H1 (cell line): ENCODE data around the gene KIT. TPM values are rescaled to one million over a fixed set of nuclear protein-coding genes. Genes with fewer than 3 reads are reported as not detected.

Source experiments
- CTCF ChIA-PET: fragments of 300-600 bp; sonication (Branson Sonifier 250); formaldehyde crosslinking; loops from one replicate; lab custom pipeline; 2021; ENCODE audit not compliant: partially characterized antibody; lab: Charles Lee
- POLR2A ChIA-PET: fragments of 300-600 bp; sonication (Branson Sonifier 250); formaldehyde crosslinking; loops from one replicate; lab custom pipeline; 2021; ENCODE audit warnings: inconsistent platforms; ENCODE audit not compliant: partially characterized antibody; lab: Charles Lee
- DNase-seq, 2 experiments: peaks; one replicate each; pipeline versions ENCODE4 v3.0.0 to v3.0.0-alpha.2; 2010 to 2022; ENCODE audit warnings: low spot score in 2 of 2, low read depth in 1 of 2, mixed read lengths in 1 of 2
- FAIRE-seq: peaks from 2 replicates; lab custom pipeline; 2011; peaks lifted over from hg19 to GRCh38; lab: Jason Lieb, UNC
- H2AFZ ChIP-seq: 2 replicates; pipeline ENCODE4 v1.8.1; 2012; ENCODE audit warnings: low read length, inconsistent platforms
- H2AK5ac ChIP-seq: 2 replicates; pipeline ENCODE4 v1.6.1; 2013; ENCODE audit warnings: low read depth, low read length
- H2BK120ac ChIP-seq: replicated peaks from 2 replicates; pipeline ENCODE3; 2013; ENCODE audit warnings: low read depth, low read length, inconsistent platforms
- H2BK12ac ChIP-seq: 2 replicates; pipeline ENCODE4 v1.6.1; 2013; ENCODE audit warnings: low read depth, low read length
- H2BK15ac ChIP-seq: 2 replicates; pipeline ENCODE4 v1.6.1; 2013; ENCODE audit warnings: low read length
- H2BK20ac ChIP-seq: 2 replicates; pipeline ENCODE4 v1.6.1; 2013; ENCODE audit warnings: low read length
- H2BK5ac ChIP-seq: 2 replicates; pipeline ENCODE4 v1.6.1; 2013; ENCODE audit warnings: low read depth, low read length
- H3K14ac ChIP-seq: 2 replicates; pipeline ENCODE4 v1.6.1; 2013; ENCODE audit warnings: inconsistent platforms; ENCODE audit not compliant: insufficient read length
- H3K18ac ChIP-seq: 2 replicates; pipeline ENCODE4 v1.6.1; 2013; ENCODE audit warnings: low read length; ENCODE audit errors: extremely low read depth
- H3K23ac ChIP-seq: 2 replicates; pipeline ENCODE4 v1.6.1; 2013; ENCODE audit warnings: inconsistent platforms; ENCODE audit not compliant: insufficient read length
- H3K23me2 ChIP-seq: 2 replicates; pipeline ENCODE4 v1.6.1; 2013; ENCODE audit warnings: low read depth, low read length
- H3K27ac ChIP-seq: 2 replicates; pipeline ENCODE4 v1.6.1; 2011; ENCODE audit warnings: low read depth, low read length, inconsistent platforms
- H3K27me3 ChIP-seq, 4 experiments: replicated peaks in 1 of 4; 1 replicate in 1 of 4; 2 replicates in 3 of 4; pipeline versions ENCODE4 v1.6.1 to v1.8.1; 2011 to 2013; ENCODE audit warnings: low read length in 3 of 4, mild to moderate bottlenecking in 3 of 4, inconsistent platforms in 2 of 4, mixed read lengths in 2 of 4, moderate library complexity in 1 of 4; ENCODE audit not compliant: control insufficient read depth in 3 of 4, insufficient read depth in 3 of 4; ENCODE audit errors: extremely low read depth in 1 of 4
- H3K36me3 ChIP-seq, 4 experiments: 2 replicates each; pipeline versions ENCODE4 v1.6.1 to v1.8.1; 2011 to 2013; ENCODE audit warnings: mild to moderate bottlenecking in 4 of 4, low read length in 3 of 4, moderate library complexity in 2 of 4, control low read depth in 1 of 4, inconsistent platforms in 1 of 4; ENCODE audit not compliant: insufficient read depth in 4 of 4, control insufficient read depth in 2 of 4
- H3K4ac ChIP-seq: replicated peaks from 2 replicates; pipeline ENCODE3; 2013; ENCODE audit warnings: low read length, low read depth, mixed read lengths, inconsistent platforms; ENCODE audit not compliant: insufficient read length
- H3K4me1 ChIP-seq, 4 experiments: replicated peaks in 1 of 4; 1 replicate in 1 of 4; 2 replicates in 3 of 4; pipeline versions ENCODE4 v1.6.1 to v1.8.1; 2011 to 2013; ENCODE audit warnings: low read length in 3 of 4, inconsistent platforms in 2 of 4, mixed read lengths in 1 of 4; ENCODE audit not compliant: insufficient read depth in 4 of 4, control insufficient read depth in 3 of 4
- H3K4me2 ChIP-seq, 2 experiments: 2 replicates each; pipeline versions ENCODE4 v1.6.1 to v1.8.1; 2011 to 2013; ENCODE audit warnings: low read depth in 2 of 2, low read length in 2 of 2, control low read depth in 1 of 2, inconsistent platforms in 1 of 2, mild to moderate bottlenecking in 1 of 2; ENCODE audit not compliant: insufficient read depth in 1 of 2
- H3K4me3 ChIP-seq, 4 experiments: fragments of 200-600, 300-600 bp in 1 of 4; sonication (generic), shearing (Covaris generic), sonication (Bioruptor Twin) in 1 of 4; 2 replicates each; pipeline versions ENCODE4 v1.5.1 to v1.8.1; 2011 to 2016; ENCODE audit warnings: low read length in 4 of 4, low read depth in 3 of 4, control low read depth in 2 of 4, inconsistent platforms in 2 of 4, mild to moderate bottlenecking in 2 of 4, mixed read lengths in 1 of 4, moderate library complexity in 1 of 4; ENCODE audit not compliant: insufficient read depth in 2 of 4; ENCODE audit errors: extremely low read depth in 1 of 4
- H3K56ac ChIP-seq: replicated peaks from 2 replicates; pipeline ENCODE3; 2013; ENCODE audit warnings: low read depth, mild to moderate bottlenecking, mixed read lengths, low read length, inconsistent platforms; ENCODE audit not compliant: insufficient read length
- H3K79me1 ChIP-seq: 2 replicates; pipeline ENCODE4 v1.6.1; 2013; ENCODE audit warnings: low read depth, low read length, control low read depth
- H3K79me2 ChIP-seq, 2 experiments: 2 replicates each; pipeline versions ENCODE4 v1.6.1 to v1.8.1; 2012 to 2013; ENCODE audit warnings: low read length in 2 of 2, mild to moderate bottlenecking in 2 of 2, inconsistent platforms in 1 of 2; ENCODE audit not compliant: insufficient read depth in 2 of 2, control insufficient read depth in 1 of 2
- H3K9ac ChIP-seq, 4 experiments: replicated peaks in 1 of 4; 1 replicate in 1 of 4; 2 replicates in 3 of 4; pipeline versions ENCODE4 v1.6.1 to v1.8.1; 2011 to 2013; ENCODE audit warnings: low read depth in 3 of 4, low read length in 3 of 4, control low read depth in 2 of 4, mild to moderate bottlenecking in 2 of 4, moderate library complexity in 2 of 4, inconsistent platforms in 1 of 4; ENCODE audit errors: extremely low read depth in 1 of 4
- H3K9me3 ChIP-seq, 2 experiments: 2 replicates each; pipeline versions ENCODE4 v1.6.1 to v1.8.1; 2012 to 2013; ENCODE audit warnings: mild to moderate bottlenecking in 2 of 2, moderate library complexity in 2 of 2, control low read depth in 1 of 2, inconsistent platforms in 1 of 2, low read depth in 1 of 2, low read length in 1 of 2, mixed read lengths in 1 of 2; ENCODE audit not compliant: insufficient read depth in 2 of 2
- H4K20me1 ChIP-seq, 2 experiments: replicated peaks in 1 of 2; 2 replicates each; pipeline versions ENCODE3 to v1.8.1; 2011 to 2013; ENCODE audit warnings: inconsistent platforms in 2 of 2, low read length in 2 of 2, mild to moderate bottlenecking in 1 of 2; ENCODE audit not compliant: insufficient read depth in 2 of 2, control insufficient read depth in 1 of 2
- H4K5ac ChIP-seq: 2 replicates; pipeline ENCODE4 v1.6.1; 2013; ENCODE audit warnings: low read length, low read depth, mixed read lengths, inconsistent platforms; ENCODE audit not compliant: insufficient read length
- H4K8ac ChIP-seq: 2 replicates; pipeline ENCODE4 v1.8.0; 2013; ENCODE audit warnings: mild to moderate bottlenecking, moderate library complexity, low read length, inconsistent platforms; ENCODE audit not compliant: insufficient read depth; ENCODE audit errors: extremely low read depth
- H4K91ac ChIP-seq: replicated peaks from 2 replicates; pipeline ENCODE3; 2013; ENCODE audit warnings: low read length, mixed read lengths, inconsistent platforms; ENCODE audit not compliant: insufficient read length
- CHD2 ChIP-seq: IDR thresholded peaks from 2 replicates; pipeline ENCODE4 v1.6.1; 2012; ENCODE audit warnings: low read length, improper control_type of control experiment
- GABPA ChIP-seq: IDR thresholded peaks from 2 replicates; pipeline ENCODE4 v1.6.1; 2011; ENCODE audit warnings: mild to moderate bottlenecking, low read length, moderate library complexity, borderline replicate concordance; ENCODE audit not compliant: insufficient read depth
- GTF2F1 ChIP-seq: IDR thresholded peaks from 2 replicates; pipeline ENCODE4 v1.6.1; 2012; ENCODE audit warnings: low read depth, low read length, improper control_type of control experiment, borderline replicate concordance
- KDM5A ChIP-seq: fragments of 200-600 bp; IDR thresholded peaks from 2 replicates; pipeline ENCODE4 v1.7.1; 2012; ENCODE audit warnings: mild to moderate bottlenecking, low read length, inconsistent platforms, mixed read lengths
- MAFK ChIP-seq: IDR thresholded peaks from 2 replicates; pipeline ENCODE4 v1.6.1; 2012; ENCODE audit warnings: low read depth, mild to moderate bottlenecking, improper control_type of control experiment, low read length
- SUZ12 ChIP-seq: fragments of 200-600 bp; sonication (generic); IDR thresholded peaks from 2 replicates; pipeline ENCODE4 v1.6.1; 2012; ENCODE audit warnings: mild to moderate bottlenecking, inconsistent platforms, low read length, moderate library complexity, mixed read lengths
- TAF1 ChIP-seq: IDR thresholded peaks from 2 replicates; pipeline ENCODE4 v1.6.1; 2011; ENCODE audit warnings: mild to moderate bottlenecking, low read depth, low read length
- TAF7 ChIP-seq: optimal IDR thresholded peaks from 2 replicates; pipeline ENCODE3; 2011; ENCODE audit warnings: low read depth, mild to moderate bottlenecking, inconsistent platforms, low read length, moderate library complexity, borderline replicate concordance
- YY1 ChIP-seq: IDR thresholded peaks from 2 replicates; pipeline ENCODE4 v1.6.1; 2011; ENCODE audit warnings: low read depth, mild to moderate bottlenecking, low read length
- WGBS, 2 experiments: shearing (Covaris generic) in 1 of 2; methylation state at CpG; one replicate each; pipeline versions ENCODE4 v1.1.6 to v1.1.7; 2013 to 2015; ENCODE audit warnings: low lambda C conversion rate in 2 of 2, mixed read lengths in 2 of 2, inconsistent platforms in 1 of 2, low coverage in 1 of 2, missing lambda C conversion rate in 1 of 2; ENCODE audit not compliant: insufficient replicate concordance in 2 of 2, insufficient coverage in 1 of 2, insufficient read length in 1 of 2; ENCODE audit errors: extremely low coverage in 1 of 2, missing lambda C conversion rate in 1 of 2; 5-methylcytosine and 5-hydroxymethylcytosine counted together
- polyA plus RNA-seq, 7 experiments: library from polyadenylated mRNA; depleted of rRNA in 3 of 7; stranded (reverse) in 5 of 7; unstranded in 2 of 7; fragments of >200 nt in 5 of 7; fragments of 200-250 nt in 2 of 7; gene quantifications; 1 replicate in 5 of 7; 2 replicates in 1 of 7; 4 replicates in 1 of 7; pipeline versions ENCODE4 v1.2.1 to v1.2.3, GENCODE V29; 2011 to 2013; ENCODE audit warnings: missing spikeins in 2 of 7, mixed read lengths in 2 of 7
- total RNA-seq: library from RNA; stranded (reverse); fragmentation: NEBNext Ultra II Directional; extraction: Animal tissue kit (Norgen Biotek cat#: 25700); gene quantifications from 2 replicates; pipeline ENCODE4 v1.2.1, GENCODE V29; 2021
- TF ChIP-seq, protein P1 (sequence below), 3 experiments: IDR thresholded peaks; 1 replicate in 2 of 3; 2 replicates in 1 of 3; pipeline versions ENCODE4 v1.5.1 to v1.6.1; 2011; ENCODE audit warnings: low read length in 3 of 3, mild to moderate bottlenecking in 3 of 3, inconsistent platforms in 2 of 3, low read depth in 1 of 3, moderate library complexity in 1 of 3; ENCODE audit not compliant: insufficient read depth in 1 of 3; ENCODE audit errors: control extremely low read depth in 1 of 3

The KIT gene
- total and polyA plus RNA-seq, 2 of the 8 experiments (the other 6 are each of a cell fraction or from before 2014, with no cell fraction given): 14.4 to 24.8 TPM

DNA sequence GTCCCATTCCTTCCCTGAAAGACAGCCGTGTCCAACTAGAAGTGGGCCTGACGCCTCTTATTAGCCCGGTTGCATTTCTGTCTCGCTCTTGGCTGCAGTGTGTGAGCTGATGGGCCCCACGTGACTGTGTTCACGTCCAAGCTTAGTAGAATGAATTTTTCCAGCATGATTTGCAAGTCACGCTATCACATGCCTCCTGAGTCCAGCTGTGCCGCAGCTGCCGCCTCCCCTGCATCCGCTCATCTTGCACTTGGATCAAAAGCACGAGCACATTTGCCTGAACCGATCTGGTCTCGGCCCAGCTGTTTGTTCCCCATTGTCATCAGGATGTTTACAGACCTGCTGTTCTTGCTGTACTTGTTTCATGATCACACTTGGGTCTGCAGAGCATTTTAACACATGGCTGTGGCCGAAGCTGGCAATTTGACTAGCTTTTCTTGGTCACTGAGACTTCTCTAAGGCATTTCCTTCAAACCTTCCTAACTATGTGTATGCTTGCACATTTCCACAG lies 126.5 kb downstream of the KIT start:
- no peak overlapping the region for H2BK5ac ChIP-seq
- H3K18ac ChIP-seq: no peak overlapping the region
- H3K4ac ChIP-seq: no peak overlapping the region
- H3K9ac ChIP-seq: no peak overlapping the region
- no peak overlapping the region for H3K14ac ChIP-seq
- TF ChIP-seq SUZ12 (no peak), TAF7 (no peak), GTF2F1 (no peak), MAFK (no peak), CHD2 (no peak), TAF1 (no peak), YY1 (no peak), GABPA (no peak), KDM5A (no peak)
- TF ChIP-seq, protein P1, sequence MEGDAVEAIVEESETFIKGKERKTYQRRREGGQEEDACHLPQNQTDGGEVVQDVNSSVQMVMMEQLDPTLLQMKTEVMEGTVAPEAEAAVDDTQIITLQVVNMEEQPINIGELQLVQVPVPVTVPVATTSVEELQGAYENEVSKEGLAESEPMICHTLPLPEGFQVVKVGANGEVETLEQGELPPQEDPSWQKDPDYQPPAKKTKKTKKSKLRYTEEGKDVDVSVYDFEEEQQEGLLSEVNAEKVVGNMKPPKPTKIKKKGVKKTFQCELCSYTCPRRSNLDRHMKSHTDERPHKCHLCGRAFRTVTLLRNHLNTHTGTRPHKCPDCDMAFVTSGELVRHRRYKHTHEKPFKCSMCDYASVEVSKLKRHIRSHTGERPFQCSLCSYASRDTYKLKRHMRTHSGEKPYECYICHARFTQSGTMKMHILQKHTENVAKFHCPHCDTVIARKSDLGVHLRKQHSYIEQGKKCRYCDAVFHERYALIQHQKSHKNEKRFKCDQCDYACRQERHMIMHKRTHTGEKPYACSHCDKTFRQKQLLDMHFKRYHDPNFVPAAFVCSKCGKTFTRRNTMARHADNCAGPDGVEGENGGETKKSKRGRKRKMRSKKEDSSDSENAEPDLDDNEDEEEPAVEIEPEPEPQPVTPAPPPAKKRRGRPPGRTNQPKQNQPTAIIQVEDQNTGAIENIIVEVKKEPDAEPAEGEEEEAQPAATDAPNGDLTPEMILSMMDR (IDR thresholded peaks at IDR 0.05; ENCODE audit: control extremely low read depth in 1 of 3, insufficient read depth in 1 of 3, low read depth in 1 of 3, low read length in 3 of 3): no peak
- no peak overlapping the region for H4K91ac ChIP-seq
- no peak overlapping the region for H4K5ac ChIP-seq
- H2BK12ac ChIP-seq: no peak overlapping the region
- no peak for FAIRE-seq
- no peaks in the 10 kb centered on the region for H3K9me3 ChIP-seq
- H3K23ac ChIP-seq: no peak overlapping the region
- no peak overlapping the region for H3K56ac ChIP-seq
- no peaks in the 10 kb centered on the region for H3K23me2 ChIP-seq
- 87% methylated on average over 14 of the region's 14 CpGs; no CpG with 5 or more reads in 1 of the 2 experiments for WGBS, 2 experiments
- no peak overlapping the region for H2BK120ac ChIP-seq
- no peak overlapping the region for H2AK5ac ChIP-seq
- POLR2A ChIA-PET: no interaction called here
- no peaks in the 10 kb centered on the region for H3K27me3 ChIP-seq
- H4K20me1 ChIP-seq: no peaks in the 10 kb centered on the region
- no peak overlapping the region for H3K27ac ChIP-seq
- H3K4me1 ChIP-seq: no peaks in the 10 kb centered on the region
- H3K36me3 ChIP-seq: no peaks in the 10 kb centered on the region
- no peak overlapping the region for H2AFZ ChIP-seq
- DNase-seq: no peak
- no peak overlapping the region for H2BK15ac ChIP-seq
- CTCF ChIA-PET: no interaction called here
- no peak overlapping the region for H3K4me3 ChIP-seq
- no peak overlapping the region for H3K4me2 ChIP-seq
- no peak overlapping the region for H4K8ac ChIP-seq
- H2BK20ac ChIP-seq: no peak overlapping the region
- no peaks in the 10 kb centered on the region for H3K79me2 ChIP-seq
- no peaks in the 10 kb centered on the region for H3K79me1 ChIP-seq
